Neural cell (in vitro differentiated cells): ENCODE data around the gene DNAJC5. TPM values are rescaled to one million over a fixed set of nuclear protein-coding genes. Genes with fewer than 3 reads are reported as not detected.

Source experiments
- H2AFZ ChIP-seq: fragments of 200-600, 300-800 bp; sonication (generic), shearing (Covaris generic); 2 replicates; pipeline ENCODE4 v1.6.0; 2014; ENCODE audit warnings: low read depth, mild to moderate bottlenecking, antibody characterized with exemption, low read length, moderate library complexity
- H3F3A ChIP-seq: fragments of 200-600 bp; shearing (Covaris generic); 2 replicates; pipeline ENCODE4 v1.6.1; 2016; ENCODE audit warnings: mild to moderate bottlenecking, moderate library complexity, mixed read lengths, antibody characterized with exemption, low read length; ENCODE audit not compliant: insufficient read depth, poor library complexity, severe bottlenecking
- H3K27ac ChIP-seq: fragments of 200-600, 300-800 bp; sonication (generic), shearing (Covaris generic); 2 replicates; pipeline ENCODE4 v1.5.1; 2014; ENCODE audit warnings: mild to moderate bottlenecking, low read length, moderate library complexity
- H3K27me3 ChIP-seq: fragments of 300-800, 200-600 bp; sonication (generic), shearing (Covaris generic); 2 replicates; pipeline ENCODE4 v1.6.0; 2014; ENCODE audit warnings: mild to moderate bottlenecking, low read depth, low read length, moderate library complexity; ENCODE audit not compliant: insufficient read depth
- H3K36me3 ChIP-seq: fragments of 300-800, 200-600 bp; sonication (generic), shearing (Covaris generic); 2 replicates; pipeline ENCODE4 v1.5.1; 2014; ENCODE audit warnings: mild to moderate bottlenecking, antibody characterized with exemption, low read length, moderate library complexity; ENCODE audit not compliant: insufficient read depth
- H3K4me2 ChIP-seq: fragments of 300-800, 200-600 bp; sonication (generic), shearing (Covaris generic); 2 replicates; pipeline ENCODE4 v1.6.0; 2014; ENCODE audit warnings: mild to moderate bottlenecking, low read length
- H3K4me3 ChIP-seq: fragments of 300-800, 200-600 bp; sonication (generic), shearing (Covaris generic); 2 replicates; pipeline ENCODE4 v1.5.1; 2014; ENCODE audit warnings: mild to moderate bottlenecking, low read length, moderate library complexity
- H3K79me2 ChIP-seq: fragments of 200-600 bp; shearing (Covaris generic); replicated peaks from 2 replicates; pipeline ENCODE4 v1.6.0; 2014; ENCODE audit warnings: mild to moderate bottlenecking, low read length, moderate library complexity; ENCODE audit not compliant: insufficient read depth
- H3K9ac ChIP-seq: fragments of 300-800, 200-600 bp; sonication (generic), shearing (Covaris generic); 2 replicates; pipeline ENCODE4 v1.6.1; 2016; ENCODE audit warnings: mild to moderate bottlenecking, low read length, mixed read lengths
- H3K9me2 ChIP-seq: fragments of 200-600 bp; shearing (Covaris generic); 2 replicates; pipeline ENCODE4 v1.6.1; 2016; ENCODE audit warnings: mild to moderate bottlenecking, low read length, mixed read lengths; ENCODE audit not compliant: insufficient read depth
- H3K9me3 ChIP-seq: fragments of 200-600, 300-800 bp; sonication (generic), shearing (Covaris generic); 2 replicates; pipeline ENCODE4 v1.6.1; 2016; ENCODE audit warnings: mild to moderate bottlenecking, mixed run types, low read length, moderate library complexity, mixed read lengths
- H4K20me1 ChIP-seq: fragments of 200-600 bp; shearing (Covaris generic); 2 replicates; pipeline ENCODE4 v1.6.1; 2016; ENCODE audit warnings: mild to moderate bottlenecking, mixed run types; ENCODE audit not compliant: insufficient read depth
- EP300 ChIP-seq: fragments of 450-650 bp; conservative IDR thresholded peaks from 2 replicates; pipeline ENCODE4 v1.6.1; 2014; ENCODE audit warnings: antibody characterized with exemption, mild to moderate bottlenecking, moderate library complexity; ENCODE audit not compliant: poor library complexity, severe bottlenecking
- EZH2 ChIP-seq: fragments of 200-600, 300-800 bp; shearing (Covaris generic), sonication (generic); IDR thresholded peaks from 2 replicates; pipeline ENCODE4 v1.6.1; 2014; ENCODE audit warnings: antibody characterized with exemption, low read length, borderline replicate concordance, mild to moderate bottlenecking; ENCODE audit not compliant: insufficient read depth, poor library complexity, severe bottlenecking
- MXI1 ChIP-seq: fragments of 450-650 bp; conservative IDR thresholded peaks from 2 replicates; pipeline ENCODE4 v1.6.1; 2014; ENCODE audit warnings: antibody characterized with exemption, mild to moderate bottlenecking; ENCODE audit not compliant: poor library complexity, severe bottlenecking
- POLR2AphosphoS5 ChIP-seq: IDR thresholded peaks from 2 replicates; pipeline ENCODE4 v1.6.1; 2012
- RAD21 ChIP-seq: fragments of 450-650 bp; conservative IDR thresholded peaks from 2 replicates; pipeline ENCODE4 v1.6.1; 2014; ENCODE audit warnings: antibody characterized with exemption, mild to moderate bottlenecking, moderate library complexity
- SMC3 ChIP-seq: fragments of 450-650 bp; conservative IDR thresholded peaks from 2 replicates; pipeline ENCODE4 v1.6.1; 2014; ENCODE audit warnings: antibody characterized with exemption, mild to moderate bottlenecking, moderate library complexity; ENCODE audit not compliant: poor library complexity
- TAF1 ChIP-seq: IDR thresholded peaks from 2 replicates; pipeline ENCODE4 v1.6.1; 2012; ENCODE audit warnings: low read depth
- polyA plus RNA-seq: library from polyadenylated mRNA; depleted of rRNA; stranded (reverse); fragments of >200 nt; gene quantifications from 2 replicates; pipeline ENCODE4 v1.2.3, GENCODE V29; 2014
- TF ChIP-seq, protein P1 (sequence below): IDR thresholded peaks from 2 replicates; pipeline ENCODE4 v1.6.1; 2012; ENCODE audit warnings: borderline replicate concordance
- TF ChIP-seq, protein P2 (sequence below): fragments of 450-650 bp; IDR thresholded peaks from 2 replicates; pipeline ENCODE4 v1.5.1; 2014; ENCODE audit warnings: antibody characterized with exemption, mild to moderate bottlenecking, moderate library complexity; ENCODE audit not compliant: poor library complexity, severe bottlenecking

The DNAJC5 gene
- polyA plus RNA-seq, 1 donor from 2014 or later = 82.8 TPM

DNA sequence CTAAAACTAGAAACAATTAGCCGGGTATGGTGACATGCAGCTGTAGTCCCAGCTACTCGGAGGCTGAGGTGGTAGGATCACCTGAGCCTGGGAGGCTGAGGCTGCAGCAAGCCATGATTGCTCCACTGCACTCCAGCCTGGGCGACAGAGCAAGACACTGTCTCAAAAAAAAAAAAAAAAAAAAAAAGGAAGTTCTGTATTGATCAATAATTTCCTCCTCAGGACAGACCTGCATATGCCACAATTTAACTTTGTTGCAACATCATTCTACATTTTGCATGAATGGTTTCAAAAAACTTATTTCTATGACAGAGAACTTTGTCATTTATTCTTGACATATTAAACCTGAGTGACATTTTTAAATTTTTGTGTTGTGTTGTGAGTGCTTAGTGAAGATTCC lies 5.5 kb downstream of the DNAJC5 start:
- Histone ChIP-seq H3K27ac (no peak overlapping the region), H4K20me1 (peaks cover 19% of the 10 kb centered on the region), H3K9me2 (no peaks in the 10 kb centered on the region), H3K4me2 (no peak overlapping the region), H3F3A (no peaks in the 10 kb centered on the region), H3K9ac (no peak overlapping the region), H3K36me3 (no peaks in the 10 kb centered on the region), H3K4me3 (no peak overlapping the region), H2AFZ (no peak overlapping the region), H3K9me3 (no peaks in the 10 kb centered on the region), H3K79me2 (peaks cover 58% of the 10 kb centered on the region), H3K27me3 (no peaks in the 10 kb centered on the region)
- no peak for TF ChIP-seq EZH2
- no peak for TF ChIP-seq POLR2AphosphoS5
- TF ChIP-seq MXI1 = no peak
- TF ChIP-seq, protein P1, sequence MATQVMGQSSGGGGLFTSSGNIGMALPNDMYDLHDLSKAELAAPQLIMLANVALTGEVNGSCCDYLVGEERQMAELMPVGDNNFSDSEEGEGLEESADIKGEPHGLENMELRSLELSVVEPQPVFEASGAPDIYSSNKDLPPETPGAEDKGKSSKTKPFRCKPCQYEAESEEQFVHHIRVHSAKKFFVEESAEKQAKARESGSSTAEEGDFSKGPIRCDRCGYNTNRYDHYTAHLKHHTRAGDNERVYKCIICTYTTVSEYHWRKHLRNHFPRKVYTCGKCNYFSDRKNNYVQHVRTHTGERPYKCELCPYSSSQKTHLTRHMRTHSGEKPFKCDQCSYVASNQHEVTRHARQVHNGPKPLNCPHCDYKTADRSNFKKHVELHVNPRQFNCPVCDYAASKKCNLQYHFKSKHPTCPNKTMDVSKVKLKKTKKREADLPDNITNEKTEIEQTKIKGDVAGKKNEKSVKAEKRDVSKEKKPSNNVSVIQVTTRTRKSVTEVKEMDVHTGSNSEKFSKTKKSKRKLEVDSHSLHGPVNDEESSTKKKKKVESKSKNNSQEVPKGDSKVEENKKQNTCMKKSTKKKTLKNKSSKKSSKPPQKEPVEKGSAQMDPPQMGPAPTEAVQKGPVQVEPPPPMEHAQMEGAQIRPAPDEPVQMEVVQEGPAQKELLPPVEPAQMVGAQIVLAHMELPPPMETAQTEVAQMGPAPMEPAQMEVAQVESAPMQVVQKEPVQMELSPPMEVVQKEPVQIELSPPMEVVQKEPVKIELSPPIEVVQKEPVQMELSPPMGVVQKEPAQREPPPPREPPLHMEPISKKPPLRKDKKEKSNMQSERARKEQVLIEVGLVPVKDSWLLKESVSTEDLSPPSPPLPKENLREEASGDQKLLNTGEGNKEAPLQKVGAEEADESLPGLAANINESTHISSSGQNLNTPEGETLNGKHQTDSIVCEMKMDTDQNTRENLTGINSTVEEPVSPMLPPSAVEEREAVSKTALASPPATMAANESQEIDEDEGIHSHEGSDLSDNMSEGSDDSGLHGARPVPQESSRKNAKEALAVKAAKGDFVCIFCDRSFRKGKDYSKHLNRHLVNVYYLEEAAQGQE = no peak
- TF ChIP-seq EP300 = no peak
- TF ChIP-seq SMC3 = no peak
- TF ChIP-seq, protein P2, sequence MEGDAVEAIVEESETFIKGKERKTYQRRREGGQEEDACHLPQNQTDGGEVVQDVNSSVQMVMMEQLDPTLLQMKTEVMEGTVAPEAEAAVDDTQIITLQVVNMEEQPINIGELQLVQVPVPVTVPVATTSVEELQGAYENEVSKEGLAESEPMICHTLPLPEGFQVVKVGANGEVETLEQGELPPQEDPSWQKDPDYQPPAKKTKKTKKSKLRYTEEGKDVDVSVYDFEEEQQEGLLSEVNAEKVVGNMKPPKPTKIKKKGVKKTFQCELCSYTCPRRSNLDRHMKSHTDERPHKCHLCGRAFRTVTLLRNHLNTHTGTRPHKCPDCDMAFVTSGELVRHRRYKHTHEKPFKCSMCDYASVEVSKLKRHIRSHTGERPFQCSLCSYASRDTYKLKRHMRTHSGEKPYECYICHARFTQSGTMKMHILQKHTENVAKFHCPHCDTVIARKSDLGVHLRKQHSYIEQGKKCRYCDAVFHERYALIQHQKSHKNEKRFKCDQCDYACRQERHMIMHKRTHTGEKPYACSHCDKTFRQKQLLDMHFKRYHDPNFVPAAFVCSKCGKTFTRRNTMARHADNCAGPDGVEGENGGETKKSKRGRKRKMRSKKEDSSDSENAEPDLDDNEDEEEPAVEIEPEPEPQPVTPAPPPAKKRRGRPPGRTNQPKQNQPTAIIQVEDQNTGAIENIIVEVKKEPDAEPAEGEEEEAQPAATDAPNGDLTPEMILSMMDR = no peak
- no peak for TF ChIP-seq RAD21
- no peak for TF ChIP-seq TAF1

DNA sequence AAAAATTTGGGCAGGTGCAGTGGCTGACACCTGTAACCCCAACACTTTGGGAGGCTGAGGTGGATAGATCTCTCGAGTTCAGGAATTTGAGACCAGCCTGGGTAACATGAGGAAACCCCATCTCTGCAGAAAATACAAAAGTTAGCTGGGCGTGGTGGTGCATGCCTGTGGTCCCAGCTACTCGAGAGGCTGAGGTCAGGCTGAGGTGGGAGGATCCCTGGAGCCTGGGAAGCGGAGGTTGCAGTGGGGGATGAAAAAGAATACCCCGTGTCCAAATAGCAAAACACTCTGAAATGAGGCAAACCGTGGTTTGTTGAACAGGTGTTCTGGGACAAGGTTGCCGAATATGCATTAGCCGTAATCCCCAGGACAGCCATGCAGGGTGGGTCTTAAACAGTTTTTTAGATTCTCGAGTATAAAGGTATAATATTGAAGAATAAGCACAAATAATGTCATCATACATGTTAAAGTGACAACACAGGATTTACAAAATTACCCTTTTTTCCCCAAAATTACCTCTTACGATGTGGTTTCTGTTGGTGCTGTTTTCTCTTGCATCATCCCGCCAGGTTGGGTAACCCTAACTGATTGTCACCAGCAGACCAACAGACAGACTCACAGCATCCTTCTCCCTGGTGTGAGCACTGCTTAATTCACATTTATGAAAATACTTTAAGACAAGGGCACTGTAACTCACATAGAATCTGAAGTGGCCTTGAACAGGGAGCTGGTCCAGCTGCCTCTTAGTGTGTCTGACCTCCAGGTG lies 9.1 kb downstream of the DNAJC5 start:
- no peaks in the 10 kb centered on the region for H3K9me3 ChIP-seq
- no peak overlapping the region for H3K9ac ChIP-seq
- H3K4me2 ChIP-seq = no peak overlapping the region
- no peaks in the 10 kb centered on the region for H3K27me3 ChIP-seq
- peaks cover 3% of the 10 kb centered on the region for H4K20me1 ChIP-seq
- no peak overlapping the region for H3K4me3 ChIP-seq
- no peak overlapping the region for H3K27ac ChIP-seq
- no peak overlapping the region for H2AFZ ChIP-seq
- H3K9me2 ChIP-seq = no peaks in the 10 kb centered on the region
- no peaks in the 10 kb centered on the region for H3K36me3 ChIP-seq
- TF ChIP-seq RAD21 = no peak
- TF ChIP-seq MXI1 = no peak
- TF ChIP-seq SMC3 = no peak
- TF ChIP-seq EP300 = no peak
- TF ChIP-seq POLR2AphosphoS5 = no peak
- TF ChIP-seq, protein P2 = no peak
- TF ChIP-seq, protein P1 = no peak
- no peak for TF ChIP-seq EZH2
- TF ChIP-seq TAF1 = no peak
- peaks cover 46% of the 10 kb centered on the region for H3K79me2 ChIP-seq
- no peaks in the 10 kb centered on the region for H3F3A ChIP-seq
